ENCODE measurements around the gene ZNF236.

DNA sequence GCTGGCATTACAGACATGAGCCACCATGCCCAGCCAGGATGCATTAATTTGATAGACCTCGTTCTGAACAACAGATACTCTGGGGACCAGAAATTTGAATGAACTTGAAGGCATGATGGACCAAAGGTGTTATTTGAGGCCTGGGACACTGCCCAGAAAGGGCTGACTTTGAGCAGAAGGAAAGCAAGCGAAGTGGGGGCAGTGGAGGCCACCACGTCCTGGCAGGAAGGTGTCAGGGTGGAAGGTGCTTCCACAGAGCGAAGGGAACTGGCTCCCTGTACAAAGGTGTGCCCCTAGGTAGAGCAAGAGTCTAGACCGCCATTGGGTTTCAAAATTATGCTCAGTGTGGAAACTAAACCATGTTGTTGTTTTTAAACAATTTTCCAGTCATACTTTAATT, 23.9 kb downstream of the ZNF236 start:
- TF ChIP-seq, protein P1, sequence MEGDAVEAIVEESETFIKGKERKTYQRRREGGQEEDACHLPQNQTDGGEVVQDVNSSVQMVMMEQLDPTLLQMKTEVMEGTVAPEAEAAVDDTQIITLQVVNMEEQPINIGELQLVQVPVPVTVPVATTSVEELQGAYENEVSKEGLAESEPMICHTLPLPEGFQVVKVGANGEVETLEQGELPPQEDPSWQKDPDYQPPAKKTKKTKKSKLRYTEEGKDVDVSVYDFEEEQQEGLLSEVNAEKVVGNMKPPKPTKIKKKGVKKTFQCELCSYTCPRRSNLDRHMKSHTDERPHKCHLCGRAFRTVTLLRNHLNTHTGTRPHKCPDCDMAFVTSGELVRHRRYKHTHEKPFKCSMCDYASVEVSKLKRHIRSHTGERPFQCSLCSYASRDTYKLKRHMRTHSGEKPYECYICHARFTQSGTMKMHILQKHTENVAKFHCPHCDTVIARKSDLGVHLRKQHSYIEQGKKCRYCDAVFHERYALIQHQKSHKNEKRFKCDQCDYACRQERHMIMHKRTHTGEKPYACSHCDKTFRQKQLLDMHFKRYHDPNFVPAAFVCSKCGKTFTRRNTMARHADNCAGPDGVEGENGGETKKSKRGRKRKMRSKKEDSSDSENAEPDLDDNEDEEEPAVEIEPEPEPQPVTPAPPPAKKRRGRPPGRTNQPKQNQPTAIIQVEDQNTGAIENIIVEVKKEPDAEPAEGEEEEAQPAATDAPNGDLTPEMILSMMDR (conservative IDR thresholded peaks at IDR 0.05; ENCODE audit: low read depth, low read length): no peak
- no peak for TF ChIP-seq EZH2 (IDR thresholded peaks at IDR 0.05; ENCODE audit: borderline replicate concordance, low read depth, low read length, poor library complexity, severe bottlenecking)

Data from A673 (cell line).